Loucy (cell line): ENCODE data around the gene MCM9.

Source experiments
- EZH2phosphoT487 ChIP-seq: fragments of 200-600 bp; IDR thresholded peaks from 2 replicates; pipeline ENCODE4 v1.6.1; 2018; ENCODE audit warnings: antibody characterized with exemption, mild to moderate bottlenecking, moderate library complexity, borderline replicate concordance
- TF ChIP-seq, protein P1 (sequence below): fragments of 200-600 bp; sonication (generic); conservative IDR thresholded peaks from 2 replicates; pipeline ENCODE4 v1.5.1; 2014; ENCODE audit warnings: mild to moderate bottlenecking, antibody characterized with exemption, low read length

DNA sequence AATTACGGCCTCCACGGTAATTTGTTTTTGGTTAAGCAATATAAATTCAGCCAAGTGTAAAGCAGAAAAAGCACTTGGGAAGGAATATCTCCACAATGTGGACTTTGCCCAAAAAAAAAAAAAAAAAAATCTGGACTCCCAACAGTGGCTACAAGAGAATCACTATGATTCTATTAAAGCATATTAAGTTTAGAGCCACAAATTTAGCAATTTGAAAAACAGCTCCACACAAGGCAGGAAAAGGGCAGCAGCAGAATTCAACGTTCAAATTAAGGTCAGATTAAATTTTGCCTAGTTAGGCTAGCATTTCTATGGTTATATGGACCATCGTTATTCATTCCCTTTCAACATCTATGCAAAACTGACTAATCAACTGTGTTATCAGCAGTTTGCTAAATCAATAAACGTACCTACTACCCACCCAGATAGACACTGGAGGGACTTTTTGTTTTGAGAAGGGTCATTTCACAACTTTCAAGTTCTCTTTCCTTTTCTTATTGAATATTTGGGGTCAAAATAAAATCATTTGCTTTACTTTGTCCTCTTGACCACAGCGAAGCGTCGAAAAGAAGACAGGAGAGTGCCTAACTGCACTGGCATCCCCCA lies 1.0 kb downstream of the MCM9 start:
- TF ChIP-seq, protein P1, sequence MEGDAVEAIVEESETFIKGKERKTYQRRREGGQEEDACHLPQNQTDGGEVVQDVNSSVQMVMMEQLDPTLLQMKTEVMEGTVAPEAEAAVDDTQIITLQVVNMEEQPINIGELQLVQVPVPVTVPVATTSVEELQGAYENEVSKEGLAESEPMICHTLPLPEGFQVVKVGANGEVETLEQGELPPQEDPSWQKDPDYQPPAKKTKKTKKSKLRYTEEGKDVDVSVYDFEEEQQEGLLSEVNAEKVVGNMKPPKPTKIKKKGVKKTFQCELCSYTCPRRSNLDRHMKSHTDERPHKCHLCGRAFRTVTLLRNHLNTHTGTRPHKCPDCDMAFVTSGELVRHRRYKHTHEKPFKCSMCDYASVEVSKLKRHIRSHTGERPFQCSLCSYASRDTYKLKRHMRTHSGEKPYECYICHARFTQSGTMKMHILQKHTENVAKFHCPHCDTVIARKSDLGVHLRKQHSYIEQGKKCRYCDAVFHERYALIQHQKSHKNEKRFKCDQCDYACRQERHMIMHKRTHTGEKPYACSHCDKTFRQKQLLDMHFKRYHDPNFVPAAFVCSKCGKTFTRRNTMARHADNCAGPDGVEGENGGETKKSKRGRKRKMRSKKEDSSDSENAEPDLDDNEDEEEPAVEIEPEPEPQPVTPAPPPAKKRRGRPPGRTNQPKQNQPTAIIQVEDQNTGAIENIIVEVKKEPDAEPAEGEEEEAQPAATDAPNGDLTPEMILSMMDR, result no peak
- no peak for TF ChIP-seq EZH2phosphoT487
